Peyer's patch (tissue), 4 donors: Measurements from ENCODE around the gene EXOSC7. TPM values are rescaled to one million over a fixed set of nuclear protein-coding genes. Genes with fewer than 3 reads are reported as not detected.

Source experiments
- DNase-seq, 3 donors: peaks; one replicate each; pipeline ENCODE4 v3.0.0-alpha.2; 2017 to 2019
- H3K27ac ChIP-seq, 4 donors: fragments of 200-600 bp; sonication (generic); one replicate each; pipeline ENCODE4 v1.5.1; 2016 to 2019
- H3K27me3 ChIP-seq, 2 donors: fragments of 200-600 bp; sonication (generic); one replicate each; pipeline ENCODE4 v1.5.1; 2019
- H3K36me3 ChIP-seq, 3 donors: fragments of 200-600 bp; sonication (generic); one replicate each; pipeline ENCODE4 v1.5.1; 2016 to 2019
- H3K4me1 ChIP-seq, 4 donors: fragments of 200-600 bp; sonication (generic); one replicate each; pipeline ENCODE4 v1.5.1; 2016 to 2019
- H3K4me3 ChIP-seq, 4 donors: fragments of 200-600 bp; sonication (generic); 1 replicate in 3 of 4; 2 replicates in 1 of 4; pipeline ENCODE4 v1.5.1; 2016 to 2019; ENCODE audit warnings: mild to moderate bottlenecking in 1 of 4
- H3K9me3 ChIP-seq, 4 donors: fragments of 200-600 bp; sonication (generic); one replicate each; pipeline ENCODE4 v1.5.1; 2016 to 2019; ENCODE audit warnings: mild to moderate bottlenecking in 1 of 4
- POLR2A ChIP-seq, 2 donors: fragments of 450-650 bp; IDR thresholded peaks; one replicate each; pipeline ENCODE4 v1.5.1; 2017; ENCODE audit warnings: antibody characterized with exemption in 2 of 2, mild to moderate bottlenecking in 2 of 2, moderate library complexity in 2 of 2
- total RNA-seq, 4 donors: library from RNA; depleted of rRNA; stranded (reverse); fragments of >200 nt; gene quantifications; one replicate each; pipeline ENCODE4 v1.1.0, GENCODE V29; 2016
- TF ChIP-seq, protein P1 (sequence below), 6 experiments: fragments of 450-650 bp in 4 of 6; fragments of 200-600 bp in 2 of 6; sonication (generic) in 1 of 6; IDR thresholded peaks; one replicate each; pipeline ENCODE4 v1.5.1; 2017 to 2019; ENCODE audit warnings: antibody characterized with exemption in 6 of 6, mild to moderate bottlenecking in 3 of 6, moderate library complexity in 1 of 6

The EXOSC7 gene
- total RNA-seq, 4 donors from 2014 or later: 19.8 to 66.0 (median 28.6) TPM

DNA sequence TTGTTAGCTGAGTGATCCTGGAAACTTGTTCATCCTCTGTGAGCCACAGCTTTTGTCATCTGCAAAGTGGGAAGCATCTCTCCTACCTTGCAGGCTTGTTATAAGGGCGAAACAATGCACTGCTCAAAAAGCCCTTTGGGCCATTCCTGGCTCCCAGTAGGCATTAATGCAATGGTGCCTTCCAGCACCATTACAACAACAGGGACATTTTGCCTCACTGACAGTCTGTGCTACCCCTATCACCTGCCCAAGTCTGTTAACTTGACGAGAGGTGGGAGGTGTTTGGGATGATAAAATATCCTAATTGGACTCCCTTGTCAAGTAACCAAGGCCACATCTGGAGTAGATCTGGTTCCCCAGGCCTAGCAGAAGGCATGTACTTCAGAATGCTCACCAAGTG, 44.3 kb upstream of the EXOSC7 start:
- no peaks in the 10 kb centered on the region for H3K27me3 ChIP-seq
- TF ChIP-seq, protein P1, sequence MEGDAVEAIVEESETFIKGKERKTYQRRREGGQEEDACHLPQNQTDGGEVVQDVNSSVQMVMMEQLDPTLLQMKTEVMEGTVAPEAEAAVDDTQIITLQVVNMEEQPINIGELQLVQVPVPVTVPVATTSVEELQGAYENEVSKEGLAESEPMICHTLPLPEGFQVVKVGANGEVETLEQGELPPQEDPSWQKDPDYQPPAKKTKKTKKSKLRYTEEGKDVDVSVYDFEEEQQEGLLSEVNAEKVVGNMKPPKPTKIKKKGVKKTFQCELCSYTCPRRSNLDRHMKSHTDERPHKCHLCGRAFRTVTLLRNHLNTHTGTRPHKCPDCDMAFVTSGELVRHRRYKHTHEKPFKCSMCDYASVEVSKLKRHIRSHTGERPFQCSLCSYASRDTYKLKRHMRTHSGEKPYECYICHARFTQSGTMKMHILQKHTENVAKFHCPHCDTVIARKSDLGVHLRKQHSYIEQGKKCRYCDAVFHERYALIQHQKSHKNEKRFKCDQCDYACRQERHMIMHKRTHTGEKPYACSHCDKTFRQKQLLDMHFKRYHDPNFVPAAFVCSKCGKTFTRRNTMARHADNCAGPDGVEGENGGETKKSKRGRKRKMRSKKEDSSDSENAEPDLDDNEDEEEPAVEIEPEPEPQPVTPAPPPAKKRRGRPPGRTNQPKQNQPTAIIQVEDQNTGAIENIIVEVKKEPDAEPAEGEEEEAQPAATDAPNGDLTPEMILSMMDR (IDR thresholded peaks at IDR 0.05): no peak
- no peak for TF ChIP-seq POLR2A (IDR thresholded peaks at IDR 0.05)
- no peaks in the 10 kb centered on the region for H3K4me1 ChIP-seq
- no peak overlapping the region for H3K4me3 ChIP-seq
- H3K9me3 ChIP-seq: no peaks in the 10 kb centered on the region
- no peak overlapping the region for H3K27ac ChIP-seq
- DNase-seq: no peak
- H3K36me3 ChIP-seq: peaks cover 0 to 73% (median 0%) of the 10 kb centered on the region in 3 donors

DNA sequence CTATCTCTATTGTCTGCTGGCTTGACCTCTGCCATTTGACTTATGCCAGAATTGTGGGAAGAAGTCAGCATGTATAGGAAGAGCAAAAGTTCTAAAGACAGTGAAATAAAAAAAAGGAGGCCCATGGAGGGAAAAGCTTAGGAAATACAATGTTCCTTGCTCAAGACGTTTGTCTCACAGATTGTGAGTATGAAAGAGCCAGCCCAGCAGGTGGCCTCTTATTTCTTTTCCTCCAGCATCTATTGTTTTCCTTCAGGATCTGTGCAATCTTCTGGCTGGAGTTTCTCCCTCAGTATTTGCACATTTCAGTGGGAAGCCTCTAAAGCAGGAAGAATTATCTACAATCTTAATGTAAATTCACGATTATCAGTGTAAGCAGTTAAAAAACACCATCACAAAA, 43.8 kb upstream of the EXOSC7 start:
- Histone ChIP-seq H3K36me3 (peaks cover 0 to 71% (median 0%) of the 10 kb centered on the region in 3 donors), H3K9me3 (no peaks in the 10 kb centered on the region), H3K4me3 (no peak overlapping the region), H3K4me1 (no peaks in the 10 kb centered on the region), H3K27ac (no peak overlapping the region), H3K27me3 (no peaks in the 10 kb centered on the region)
- no peak for DNase-seq
- TF ChIP-seq, protein P1 (IDR thresholded peaks at IDR 0.05): no peak
- TF ChIP-seq POLR2A (IDR thresholded peaks at IDR 0.05): no peak

DNA sequence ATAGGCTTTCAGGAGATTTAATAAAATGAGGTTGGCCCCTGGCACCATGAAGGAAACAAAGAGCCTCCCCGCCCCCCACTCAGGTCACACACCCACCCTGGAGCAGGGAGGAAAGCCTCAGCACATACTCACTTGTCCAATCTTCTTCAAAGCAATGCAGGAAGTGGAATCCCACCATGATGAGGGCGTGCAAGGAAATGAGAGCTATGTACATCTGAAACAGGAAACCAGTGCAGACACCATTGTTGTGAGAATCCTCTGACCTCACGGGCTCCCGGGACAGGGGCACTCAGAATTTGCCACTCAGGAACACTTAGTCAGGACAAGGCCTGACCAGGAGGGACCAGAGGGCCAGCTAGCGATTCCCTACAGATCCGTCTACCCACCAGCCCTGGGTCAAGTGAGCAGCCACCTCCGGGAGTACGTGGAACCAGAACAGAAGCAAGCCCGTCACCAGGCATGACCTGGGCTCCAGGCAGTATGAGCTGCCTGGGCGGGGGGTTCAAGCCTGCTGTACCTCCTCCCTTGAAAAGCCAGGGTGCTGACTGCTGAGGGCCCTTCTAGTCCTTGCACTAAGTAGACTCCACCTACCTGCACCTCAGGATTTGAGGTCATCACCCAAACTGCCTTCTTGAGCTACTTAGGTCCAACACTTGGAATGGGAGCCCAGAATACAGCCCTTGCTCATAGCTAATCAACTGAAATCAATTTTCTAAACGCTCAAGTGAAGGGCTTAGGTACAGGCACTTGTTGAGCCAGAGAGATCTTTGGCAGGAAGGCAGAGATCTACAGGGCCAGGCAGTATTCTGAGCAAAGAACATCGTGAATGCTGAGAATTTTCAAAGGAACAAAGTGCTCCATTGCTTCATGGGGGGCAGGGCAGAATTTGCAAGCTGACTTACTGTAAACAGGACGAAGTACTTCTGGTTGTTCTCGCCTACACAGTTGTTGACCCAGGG, 42.8 kb upstream of the EXOSC7 start:
- TF ChIP-seq POLR2A (IDR thresholded peaks at IDR 0.05): no peak
- TF ChIP-seq, protein P1 (IDR thresholded peaks at IDR 0.05): no peak
- Histone ChIP-seq H3K27ac (no peak overlapping the region), H3K4me1 (no peaks in the 10 kb centered on the region), H3K4me3 (no peak overlapping the region), H3K27me3 (no peaks in the 10 kb centered on the region), H3K9me3 (no peaks in the 10 kb centered on the region), H3K36me3 (peaks cover 0 to 70% (median 0%) of the 10 kb centered on the region in 3 donors)
- peak in 1 of 3 donors; percentile 14 for DNase-seq

DNA sequence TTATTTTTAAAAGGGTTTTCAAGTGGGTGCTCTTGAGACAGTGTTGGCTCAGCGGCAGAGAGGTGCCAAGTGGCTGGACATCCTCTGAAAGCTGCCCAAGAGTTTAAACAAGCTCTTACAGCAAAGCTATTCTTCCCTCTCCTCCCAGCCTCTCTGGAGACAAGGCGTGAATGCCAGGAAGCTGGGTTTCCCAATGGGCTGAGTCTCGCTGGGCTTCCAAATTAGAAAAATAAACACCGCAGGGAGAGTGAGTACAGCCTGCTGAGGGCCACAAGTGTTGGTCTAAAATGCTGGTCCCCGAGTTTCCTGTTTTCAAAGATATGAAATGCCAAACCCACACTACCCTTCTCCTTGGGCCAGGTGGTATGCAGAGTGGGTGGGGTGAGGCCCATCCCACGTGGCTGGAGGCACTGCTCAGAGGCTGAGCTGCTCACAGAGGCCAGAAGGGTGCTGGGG, 36.4 kb upstream of the EXOSC7 start:
- DNase-seq: no peak
- Histone ChIP-seq H3K9me3 (no peaks in the 10 kb centered on the region), H3K4me3 (no peak overlapping the region), H3K27ac (no peak overlapping the region), H3K27me3 (no peaks in the 10 kb centered on the region), H3K4me1 (no peaks in the 10 kb centered on the region), H3K36me3 (peaks cover 0 to 76% (median 0%) of the 10 kb centered on the region in 3 donors)
- TF ChIP-seq, protein P1 (IDR thresholded peaks at IDR 0.05): no peak
- no peak for TF ChIP-seq POLR2A (IDR thresholded peaks at IDR 0.05)

DNA sequence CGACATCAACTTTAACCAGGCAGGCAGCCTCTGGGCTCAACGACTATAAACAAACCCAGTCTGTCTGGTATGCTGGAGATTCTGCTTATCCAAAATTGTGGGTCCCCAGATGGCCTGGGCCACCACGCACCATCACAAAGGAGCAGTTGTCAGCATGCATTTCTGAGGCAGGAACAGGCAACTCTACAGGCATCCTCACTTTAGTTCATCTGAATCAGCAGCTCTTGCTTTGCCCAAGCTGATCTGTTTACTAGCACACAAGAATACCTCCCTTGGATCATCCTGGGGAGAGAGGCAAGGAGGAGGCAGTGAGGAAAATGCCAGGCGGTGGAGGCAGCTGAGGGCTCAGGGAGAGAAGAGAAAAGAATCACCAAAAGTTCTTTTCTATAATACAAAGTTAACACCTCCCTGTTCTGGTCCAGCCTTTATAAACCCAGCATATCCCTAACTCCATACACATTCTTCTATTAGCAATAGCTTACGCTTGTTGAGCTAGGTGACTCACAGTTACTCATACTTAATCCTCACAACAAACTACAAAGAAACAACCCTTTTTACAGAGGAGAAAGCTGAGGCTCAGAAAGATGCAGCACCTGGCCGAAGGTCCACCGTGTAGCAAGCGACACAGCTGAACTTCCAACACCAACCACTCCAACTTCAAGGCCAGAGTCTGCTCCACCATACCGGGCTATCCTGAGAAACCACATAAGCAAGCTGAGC, 33.7 kb upstream of the EXOSC7 start:
- Histone ChIP-seq H3K4me1 (no peaks in the 10 kb centered on the region), H3K9me3 (no peaks in the 10 kb centered on the region), H3K4me3 (no peak overlapping the region), H3K36me3 (peaks cover 0 to 79% (median 0%) of the 10 kb centered on the region in 3 donors), H3K27ac (no peak overlapping the region), H3K27me3 (no peaks in the 10 kb centered on the region)
- TF ChIP-seq, protein P1 (IDR thresholded peaks at IDR 0.05): no peak
- no peak for TF ChIP-seq POLR2A (IDR thresholded peaks at IDR 0.05)
- DNase-seq: no peak
